HG02970 (cell line): ENCODE results near the gene IGSF21.
"Not testable (repeated sequence)": the region's sequence is repeated elsewhere in the genome, so short reads cannot be mapped to it uniquely, and the experiment has no call there.

Source experiments
- ATAC-seq: cut with Tn5 transposase; IDR thresholded peaks from one replicate; pipeline ENCODE4 v1.9.1; 2021; ENCODE audit warnings: mild to moderate bottlenecking, moderate library complexity, moderate number of reproducible peaks; ENCODE audit not compliant: unreplicated experiment, low FRiP score

The IGSF21 gene

DNA sequence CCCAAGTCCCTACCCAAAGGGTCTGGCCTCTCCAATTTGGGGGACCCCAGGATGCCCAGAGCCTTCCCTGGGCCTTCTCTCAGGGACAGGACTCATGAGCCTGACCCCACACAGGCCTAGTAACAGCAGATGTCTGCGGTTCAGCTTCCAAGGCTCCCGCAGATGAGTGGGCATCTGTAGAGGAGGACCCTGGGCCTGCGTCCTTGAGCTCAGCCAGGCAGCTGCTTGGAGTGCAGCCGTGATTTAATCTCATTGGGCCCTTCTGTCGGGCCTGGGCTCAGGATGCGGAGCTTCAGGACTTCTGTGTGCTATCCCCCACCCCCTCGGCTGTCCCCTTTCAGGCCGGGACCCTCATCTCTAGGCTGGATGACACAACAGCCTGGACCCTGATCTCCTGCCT is 35.4 kb downstream of the IGSF21 start:
- no peak for ATAC-seq

DNA sequence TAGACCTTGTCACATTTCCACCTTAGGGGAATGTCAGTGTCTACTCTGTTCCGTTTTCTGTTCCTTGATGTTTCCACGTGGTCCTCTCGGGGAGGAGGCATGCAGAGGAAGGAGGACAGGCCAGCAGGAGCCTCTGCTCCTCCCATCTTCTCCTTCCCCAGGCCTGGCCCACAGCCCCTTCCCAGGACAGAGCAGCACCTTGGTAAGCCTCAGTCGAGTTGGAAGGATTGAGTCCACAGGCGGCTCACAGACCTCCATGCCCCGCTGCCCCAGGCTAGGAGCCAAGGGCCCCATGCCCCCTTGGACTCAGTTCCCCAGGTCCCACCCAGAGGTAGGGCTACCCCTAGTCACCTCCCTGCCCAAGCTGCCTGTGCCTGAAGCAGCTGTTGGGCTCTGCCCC is 36.5 kb downstream of the IGSF21 start:
- no peak for ATAC-seq

DNA sequence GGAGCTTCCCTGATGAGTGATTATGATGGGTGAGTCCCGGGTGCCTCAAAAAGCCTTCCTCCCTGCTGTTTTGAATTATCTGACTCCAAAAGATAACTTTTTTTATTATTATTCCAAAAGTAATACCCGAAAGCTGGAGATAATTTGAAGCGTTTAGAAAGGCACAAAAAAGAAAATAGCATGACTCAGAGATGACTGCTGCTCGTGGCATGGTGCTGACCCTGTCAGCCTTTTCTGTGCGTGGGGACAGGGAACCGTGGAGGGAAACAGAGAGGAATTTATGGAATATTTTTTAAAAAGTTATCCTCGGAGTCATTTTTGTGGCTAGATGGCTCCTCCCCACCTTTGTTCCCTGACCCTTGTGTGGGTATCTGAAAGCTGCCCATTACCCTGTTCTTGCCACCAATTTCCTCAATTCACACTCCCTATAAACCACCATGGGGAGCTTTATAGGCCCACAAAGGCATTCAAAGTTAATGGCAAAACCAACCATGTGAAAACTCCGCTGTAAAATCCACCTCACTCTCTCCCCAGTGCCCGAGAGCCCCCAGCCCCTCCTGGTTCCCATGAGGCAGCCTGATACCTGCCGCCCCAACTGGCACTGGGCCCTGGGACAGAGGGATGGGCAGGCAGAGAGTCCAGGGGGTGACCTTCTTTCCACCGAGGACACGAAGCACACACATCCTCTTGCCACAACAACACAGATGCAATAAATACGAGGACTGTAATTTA is 37.5 kb downstream of the IGSF21 start:
- no peak for ATAC-seq

DNA sequence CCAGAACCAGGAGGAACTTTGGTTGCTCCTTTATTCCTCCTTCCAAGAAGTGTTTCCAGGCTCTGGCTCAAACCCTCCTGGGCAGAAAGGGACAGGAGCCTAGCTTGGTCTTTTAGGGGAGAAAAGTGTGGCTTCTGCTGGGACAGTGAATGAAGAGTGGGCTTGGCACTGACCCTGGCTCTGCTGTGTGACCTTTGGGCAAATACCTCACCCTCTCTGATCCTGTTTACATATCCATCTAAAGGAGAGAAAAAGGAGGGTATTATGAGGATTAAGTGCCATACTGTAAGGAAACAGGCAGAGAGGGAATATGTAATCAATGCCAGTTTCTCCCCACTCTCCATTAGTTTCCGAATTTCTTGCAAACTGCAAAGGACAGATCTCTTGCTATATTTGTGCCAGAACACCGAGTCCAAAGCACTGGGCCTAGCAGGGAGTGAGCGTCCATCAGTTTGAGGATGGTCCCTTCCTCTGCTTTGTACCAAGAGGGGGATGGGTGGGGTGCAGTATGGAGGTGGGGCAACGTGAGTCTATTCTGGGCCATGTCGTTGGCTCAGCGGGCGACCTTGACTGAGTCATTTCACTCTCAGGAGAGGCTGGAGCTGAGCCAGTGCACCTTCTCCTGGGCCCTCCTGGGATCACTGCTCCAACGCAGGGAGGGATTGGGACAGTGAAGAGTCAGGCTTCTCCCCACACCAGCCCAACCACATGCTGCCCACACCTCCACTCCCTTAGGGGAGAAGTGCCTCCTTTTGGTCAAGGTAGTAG is 38.4 kb downstream of the IGSF21 start:
- ATAC-seq: no peak

DNA sequence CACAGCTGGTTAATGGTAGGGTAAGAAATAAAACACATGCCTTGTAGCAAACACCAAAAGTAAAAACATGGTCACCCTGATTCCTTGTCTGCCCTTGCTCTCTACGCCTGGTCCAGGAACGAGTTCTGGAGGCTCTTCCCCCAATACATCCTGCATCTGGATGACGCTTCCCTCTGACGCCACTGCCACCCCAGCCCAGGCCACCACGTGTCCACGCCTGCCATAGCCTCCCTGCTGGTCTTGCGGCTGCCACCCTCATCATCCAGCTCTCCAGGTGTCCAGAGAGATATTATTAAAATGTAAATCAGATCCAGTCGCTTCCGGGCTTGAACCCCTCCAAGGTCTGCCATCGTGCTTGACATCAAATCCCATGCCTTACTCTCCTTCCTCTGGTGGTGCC is 39.3 kb downstream of the IGSF21 start:
- ATAC-seq: no peak

DNA sequence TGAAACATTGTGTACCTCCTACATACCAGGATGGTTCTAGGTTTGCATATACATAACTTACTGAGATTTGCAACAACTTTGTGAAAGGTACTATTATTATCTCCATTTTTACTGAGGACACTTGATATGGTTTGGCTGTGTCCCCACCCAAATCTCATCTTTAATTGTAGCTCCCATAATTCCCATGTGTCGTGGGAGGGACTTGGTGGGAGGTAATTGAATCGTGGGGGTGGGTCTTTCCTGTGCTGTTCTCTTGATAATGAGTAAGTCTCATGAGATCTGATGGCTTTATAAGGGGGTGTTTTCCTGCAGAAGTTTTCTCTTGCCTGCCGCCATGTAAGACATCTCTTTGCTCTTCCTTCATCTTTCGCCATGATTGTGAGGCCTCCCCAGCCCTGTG is 40.1 kb downstream of the IGSF21 start:
- ATAC-seq: no peak

DNA sequence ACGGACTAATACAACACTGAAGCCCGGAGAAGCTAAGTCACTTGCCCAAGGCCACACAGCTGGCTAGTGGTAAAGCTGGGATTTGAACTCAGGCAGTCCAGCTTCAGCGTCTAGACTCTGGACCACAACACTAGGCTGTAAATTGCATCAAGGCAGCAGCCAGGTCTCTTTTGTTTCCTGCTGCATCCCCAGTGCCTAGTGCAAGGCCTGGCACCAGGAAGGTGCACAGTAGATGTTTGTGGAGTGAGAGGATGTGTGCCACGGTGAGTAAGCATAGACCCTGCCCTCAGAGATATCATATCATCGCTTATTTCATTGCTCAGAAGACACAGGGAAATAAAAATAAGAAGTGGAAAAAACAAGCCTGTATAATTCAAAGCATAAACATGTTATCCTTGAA is 40.9 kb downstream of the IGSF21 start:
- no peak for ATAC-seq

DNA sequence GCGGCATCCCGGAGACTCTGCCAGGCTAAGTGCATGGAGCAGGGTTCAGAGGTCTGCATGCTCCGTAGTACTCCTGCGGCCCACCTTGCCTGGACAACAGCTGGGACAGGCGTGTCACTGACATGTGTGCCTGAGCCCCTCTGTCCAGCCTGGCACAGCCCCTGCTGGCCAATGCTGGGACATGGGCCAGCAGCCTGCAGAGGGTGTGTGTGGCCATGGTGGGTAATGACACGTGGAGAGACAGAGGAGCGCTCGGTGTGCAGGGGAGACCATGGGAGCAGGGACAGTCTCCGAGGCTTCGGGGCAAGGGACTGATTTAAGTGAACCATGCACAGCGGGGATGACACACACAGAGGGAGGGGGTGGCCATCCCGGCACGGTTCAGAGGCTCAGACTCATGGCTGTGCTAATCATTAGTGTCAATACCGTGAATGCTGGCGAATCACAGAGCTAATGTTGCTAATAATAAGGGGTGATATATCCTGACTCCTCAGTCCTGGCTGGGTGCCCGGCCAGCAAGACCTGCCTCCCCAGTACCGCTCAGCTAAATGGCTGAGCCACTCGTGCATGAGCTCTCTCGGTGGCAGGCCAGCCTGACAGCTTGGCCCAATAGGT is 41.5 kb downstream of the IGSF21 start:
- no peak for ATAC-seq

DNA sequence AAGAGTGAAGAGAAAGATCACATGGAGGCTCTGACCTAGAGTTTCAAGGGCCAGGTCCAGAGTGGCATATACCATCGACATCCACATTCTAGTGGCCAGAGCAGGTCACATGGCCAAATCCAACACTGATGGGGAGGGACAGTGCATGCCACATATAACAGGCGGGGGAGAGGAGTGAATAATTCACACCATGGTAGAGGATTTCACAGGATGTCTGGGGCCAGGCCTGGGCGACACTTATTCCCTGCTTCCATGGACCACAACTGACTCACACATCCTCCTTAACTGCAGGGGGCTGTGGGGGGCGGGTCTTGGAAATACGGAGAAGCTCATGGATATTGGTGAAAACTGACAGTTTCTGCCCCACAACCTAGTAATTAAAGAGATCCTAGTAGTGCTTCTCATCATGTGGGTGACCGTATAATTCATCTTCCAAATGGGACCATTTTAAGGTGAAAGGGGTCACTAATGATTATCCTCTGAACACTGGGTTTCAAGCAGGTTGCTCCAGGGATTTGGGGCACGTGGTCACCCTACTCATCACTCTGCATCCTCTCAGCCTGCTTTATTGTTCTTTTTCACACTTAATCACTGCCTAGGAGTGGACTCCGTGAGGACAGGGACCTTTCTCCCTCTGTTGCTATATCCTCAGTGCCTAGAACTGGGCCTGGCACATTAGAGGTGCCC is 44.0 kb downstream of the IGSF21 start:
- no peak for ATAC-seq

DNA sequence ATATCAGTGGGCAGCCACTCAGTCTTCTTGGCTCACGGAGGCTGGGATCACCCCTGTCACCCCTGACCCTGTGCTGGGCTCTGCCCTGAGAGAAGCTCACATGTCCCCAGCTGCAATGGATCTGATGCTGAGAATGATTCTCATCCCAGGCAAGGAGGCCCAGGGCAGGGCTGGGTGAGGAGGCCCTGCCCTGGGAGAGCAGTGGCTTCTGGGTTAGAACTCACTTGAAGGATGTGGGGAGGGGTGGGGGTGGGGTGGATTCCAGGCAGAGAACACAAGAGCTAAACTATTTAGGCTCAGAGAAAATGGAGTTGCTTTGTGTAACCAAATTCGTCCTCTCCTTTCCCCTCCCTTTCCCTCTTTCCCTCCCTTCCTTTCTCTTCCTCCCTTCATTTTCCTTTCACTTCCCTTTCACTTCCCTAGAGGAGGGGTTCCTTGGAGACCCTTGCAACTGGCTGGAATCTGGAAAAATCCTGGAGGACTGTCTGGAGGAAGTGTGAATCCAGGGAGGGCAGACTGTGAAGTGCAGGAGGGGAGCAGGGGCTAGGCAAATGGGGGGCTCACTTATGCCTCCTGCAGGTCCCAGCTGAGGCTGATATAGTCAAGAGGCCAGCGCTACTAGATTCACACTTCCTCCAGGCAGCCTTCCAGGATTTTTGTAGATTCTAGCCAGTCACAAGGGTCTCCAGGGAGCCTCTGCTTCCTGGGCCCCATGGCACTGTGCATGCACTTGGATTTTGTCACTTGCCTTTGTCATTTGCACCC is 47.0 kb downstream of the IGSF21 start:
- no peak for ATAC-seq

DNA sequence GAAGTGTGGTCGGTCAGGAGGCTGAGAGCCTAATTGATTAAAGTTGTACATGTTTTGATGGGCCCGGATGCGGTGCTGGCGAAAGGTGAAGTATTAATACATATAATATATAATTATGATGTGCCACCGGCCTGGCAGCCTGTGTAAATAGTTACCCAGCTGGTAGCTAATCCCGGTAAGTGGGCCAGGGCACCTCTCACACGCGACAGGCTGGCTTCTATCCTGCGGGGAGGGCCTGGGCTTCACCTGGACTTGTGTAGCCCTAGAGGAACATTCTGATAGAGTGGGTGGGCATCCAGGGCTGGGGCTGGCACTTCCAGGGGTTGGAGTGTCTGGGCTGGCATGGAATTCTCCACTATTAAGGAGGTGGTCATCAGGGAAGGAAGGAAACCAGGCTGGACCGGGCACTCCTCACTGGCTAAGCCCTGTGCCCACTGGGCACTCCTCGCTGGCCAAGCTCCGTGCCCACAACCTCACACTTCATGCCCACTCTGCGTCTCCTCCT is 48.3 kb downstream of the IGSF21 start:
- ATAC-seq: no peak

DNA sequence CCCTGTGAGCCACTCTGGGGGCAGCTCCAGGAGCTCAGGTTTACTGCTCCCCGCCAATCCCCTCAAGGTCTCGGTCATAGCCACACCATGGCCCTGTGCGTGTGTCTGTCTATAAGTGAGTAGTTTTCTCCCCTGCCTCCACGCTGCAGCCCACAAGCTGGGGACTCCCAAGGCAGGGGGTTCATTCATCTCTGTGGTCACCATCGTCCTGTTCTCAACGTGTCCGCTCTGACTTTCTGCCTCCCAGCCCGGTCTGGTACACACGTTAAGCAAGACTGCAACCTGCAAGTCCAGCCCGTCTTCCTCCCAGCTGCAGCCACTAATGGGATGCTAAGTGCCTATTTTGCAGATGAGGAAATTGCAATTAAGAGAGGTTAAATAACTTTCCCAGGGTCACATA is 49.8 kb downstream of the IGSF21 start:
- no peak for ATAC-seq

DNA sequence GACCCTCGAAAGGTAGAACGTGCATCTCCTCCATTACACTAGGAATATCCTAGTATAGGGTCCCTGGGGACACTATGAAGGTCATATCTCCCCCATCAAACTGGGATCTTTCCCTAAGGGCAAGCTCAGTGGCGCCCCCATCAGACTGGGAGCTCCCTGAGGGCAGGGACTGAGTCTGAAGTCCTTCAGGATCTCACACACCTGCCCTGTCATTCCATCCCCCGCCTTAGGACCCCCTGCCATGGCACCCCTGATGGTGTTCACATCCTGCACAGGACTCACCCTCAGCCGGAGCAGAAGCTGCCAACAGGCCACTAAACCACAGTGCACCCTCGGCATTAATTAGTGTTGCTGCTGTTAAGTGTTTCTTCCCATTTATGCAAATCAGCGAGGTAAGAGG is 50.4 kb downstream of the IGSF21 start:
- no peak for ATAC-seq

DNA sequence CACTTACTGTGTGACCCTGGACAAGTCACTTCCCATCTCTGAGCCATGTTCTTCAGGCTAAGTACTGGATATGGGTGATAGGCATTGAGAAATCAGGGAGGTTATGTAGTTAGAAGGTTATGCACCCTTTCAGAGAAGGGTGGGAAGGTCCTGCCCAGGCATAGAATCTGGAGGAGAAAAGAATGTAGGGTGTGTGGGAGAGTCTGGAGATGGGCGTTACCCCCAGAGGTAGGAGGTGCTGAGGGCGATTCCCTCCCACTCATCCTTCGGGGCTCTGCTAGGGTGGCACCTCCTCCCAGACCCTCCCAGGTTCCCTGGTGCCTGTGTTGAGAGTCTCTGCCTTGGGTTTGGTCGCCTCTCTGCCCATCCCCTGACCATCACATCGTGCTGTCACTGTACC is 51.1 kb downstream of the IGSF21 start:
- ATAC-seq: no peak

DNA sequence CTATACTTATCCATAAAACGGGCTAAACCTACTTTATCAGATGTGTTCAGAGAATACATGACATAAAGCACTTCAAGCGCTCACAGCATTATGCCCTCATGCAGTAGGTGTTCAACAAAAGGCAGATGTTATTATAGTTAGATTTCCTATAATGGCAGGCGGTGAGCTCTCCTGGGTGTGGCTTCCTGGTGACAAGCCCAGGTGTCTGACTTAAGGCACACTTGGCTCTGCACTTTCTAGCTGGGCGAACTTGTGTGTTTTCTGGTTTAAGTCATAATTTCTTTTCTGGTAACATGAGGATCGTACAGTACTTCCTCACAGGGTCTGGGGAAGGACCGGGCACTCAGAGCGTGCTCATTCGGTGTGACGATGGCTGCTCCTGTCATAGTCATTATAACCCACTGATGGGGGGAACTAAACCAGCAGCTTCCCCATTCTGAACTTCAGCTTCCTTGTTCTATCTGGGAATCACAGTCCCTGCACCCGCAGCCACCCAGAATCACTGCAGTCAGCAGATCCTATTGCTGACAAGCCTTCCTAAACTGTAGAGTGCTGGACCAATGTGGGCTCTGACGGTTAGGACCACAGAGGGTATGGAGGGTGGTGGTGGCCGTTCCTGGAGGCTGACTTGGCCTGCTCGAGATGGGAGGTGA is 52.8 kb downstream of the IGSF21 start:
- ATAC-seq: no peak

DNA sequence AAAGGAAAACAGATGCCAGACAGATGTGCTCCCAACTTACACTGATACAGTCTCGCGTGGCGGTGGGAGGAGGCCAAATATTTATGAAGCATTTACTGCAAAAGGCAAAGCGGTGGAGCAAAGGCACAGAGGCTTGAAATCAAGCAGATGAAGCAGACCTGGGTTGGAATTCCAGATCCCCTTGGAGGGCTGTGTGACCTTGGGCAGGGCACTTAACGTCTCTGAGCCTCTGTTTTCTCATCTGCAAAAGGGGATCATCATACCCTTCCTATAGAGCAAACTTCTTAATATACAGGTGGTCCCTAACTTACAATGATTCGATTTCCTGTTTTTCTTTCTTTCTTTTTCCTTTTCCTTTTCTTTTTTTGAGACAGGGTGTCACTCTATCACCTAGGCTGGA is 54.1 kb downstream of the IGSF21 start:
- ATAC-seq: no peak

DNA sequence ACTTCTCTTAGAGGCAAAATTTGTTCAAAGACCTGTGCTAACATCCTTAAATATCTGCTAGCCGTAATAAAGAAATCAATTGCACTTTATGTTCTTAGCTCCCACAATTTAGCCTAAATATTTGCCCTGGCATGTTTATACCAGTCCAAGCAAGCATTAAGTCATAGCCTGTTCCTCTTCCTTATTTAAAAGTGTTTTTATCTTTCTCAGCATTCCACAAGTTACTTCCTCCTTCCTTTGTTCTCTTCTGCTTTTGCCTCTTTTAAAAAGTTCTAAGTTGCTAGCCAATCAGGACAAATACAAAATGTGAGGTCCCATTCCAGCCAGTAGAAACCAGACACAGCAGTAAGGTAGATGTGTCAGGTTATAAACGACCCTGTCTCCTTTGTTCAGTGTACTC is 58.0 kb downstream of the IGSF21 start:
- ATAC-seq: not testable (repeated sequence)

DNA sequence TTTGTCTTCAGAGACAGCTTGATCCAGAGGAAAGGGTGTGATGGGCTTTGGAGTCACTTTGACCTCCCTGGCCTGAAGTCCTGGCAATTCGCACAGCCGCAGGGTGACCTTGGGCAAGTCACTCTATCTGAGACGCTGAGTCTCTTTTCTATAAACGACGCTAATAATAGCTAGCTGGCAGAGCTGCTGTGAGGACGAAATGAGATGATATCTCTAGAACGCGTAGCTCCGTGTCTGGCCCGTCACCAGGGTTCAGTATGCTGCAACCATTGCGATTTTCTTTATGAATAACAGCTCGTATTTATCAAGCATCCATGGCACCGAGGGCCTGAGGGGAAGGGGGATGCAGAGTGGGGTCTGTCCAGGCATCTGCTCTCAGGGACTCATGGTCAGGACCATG is 58.7 kb downstream of the IGSF21 start:
- no peak for ATAC-seq

DNA sequence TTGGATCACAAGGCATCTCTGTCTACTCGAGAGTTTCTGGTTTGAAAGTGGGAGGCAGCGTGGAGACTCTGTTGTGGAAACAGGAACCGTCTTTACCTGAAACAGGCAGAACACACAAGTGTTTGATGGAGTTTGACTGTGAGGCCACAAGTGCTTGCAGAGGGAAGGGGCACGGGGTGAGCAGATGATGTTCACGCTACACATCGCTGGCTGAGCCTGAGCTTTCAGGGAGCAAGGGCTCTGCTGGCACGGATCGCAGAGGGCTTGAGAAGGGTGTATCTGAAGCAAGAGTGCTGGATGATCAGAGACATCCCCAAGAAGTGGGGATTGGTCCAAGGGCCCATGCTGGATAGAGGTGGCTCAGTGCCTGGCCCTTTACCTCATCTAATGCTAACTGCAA is 59.3 kb downstream of the IGSF21 start:
- no peak for ATAC-seq

DNA sequence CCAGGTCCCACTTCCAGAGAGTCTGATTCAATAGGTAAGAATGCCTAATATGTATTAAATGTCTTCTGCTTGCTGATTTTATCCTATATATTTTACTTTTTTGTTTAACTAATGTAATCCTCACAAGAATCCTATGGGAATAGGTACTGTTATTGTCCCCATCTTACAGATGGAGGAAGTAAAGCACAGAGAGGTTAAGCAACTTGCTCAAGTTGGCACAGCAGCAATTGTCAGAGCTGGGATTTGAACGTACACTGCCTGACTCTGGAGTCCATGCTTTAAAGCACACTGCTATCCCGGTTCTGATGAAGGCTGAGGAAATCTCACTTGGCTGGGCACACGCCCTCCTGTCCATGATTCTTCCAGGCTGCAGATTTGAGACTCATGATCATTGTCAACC is 62.8 kb downstream of the IGSF21 start:
- ATAC-seq: no peak
